ENCODE measurements around the gene CST9. TPM values are rescaled to one million over a fixed set of nuclear protein-coding genes. Genes with fewer than 3 reads are reported as not detected.

CST9 gene
- total and polyA plus RNA-seq, 2 of the 13 experiments (the other 11 are each of a cell fraction or from before 2014, with no cell fraction given), result 0.07 TPM; not detected in 1

- TF ChIP-seq AHDC1 (CRISPR knock-in tag; IDR thresholded peaks at IDR 0.05; ENCODE audit: borderline replicate concordance), result no peak
- peak; percentile 49 for TF ChIP-seq RCOR2 (CRISPR knock-in tag; IDR thresholded peaks at IDR 0.05)
- 0 out of 2 replicates have a peak, but pooled peaks have one; percentile 13 for TF ChIP-seq POLR2AphosphoS2 (IDR thresholded peaks at IDR 0.05; ENCODE audit: low read depth, low read length)
- peak; percentile 84 for TF ChIP-seq PRDM10 (CRISPR knock-in tag; IDR thresholded peaks at IDR 0.05; ENCODE audit: low read depth)
- no peak; the same call in 1 of the 2 replicates for TF ChIP-seq ZNF274 (CRISPR knock-in tag; IDR thresholded peaks at IDR 0.05)
- TF ChIP-seq EP300 (IDR thresholded peaks at IDR 0.05; ENCODE audit: low read depth in 2 of 2, low read length in 2 of 2), result peak; percentile 76 to 80; a peak in 3 of 4 replicates
- TF ChIP-seq EP300 (CRISPR knock-in tag; IDR thresholded peaks at IDR 0.05; ENCODE audit: borderline replicate concordance), result peak; percentile 87
- TF ChIP-seq MLLT10 (CRISPR knock-in tag; IDR thresholded peaks at IDR 0.05), result no peak
- peak; percentile 86 for TF ChIP-seq ZMYM2 (CRISPR knock-in tag; IDR thresholded peaks at IDR 0.05)
- TF ChIP-seq MLX (CRISPR knock-in tag; IDR thresholded peaks at IDR 0.05), result peak; percentile 99
- TF ChIP-seq ZSCAN9 (CRISPR knock-in tag; IDR thresholded peaks at IDR 0.05; ENCODE audit: borderline replicate concordance), result peak; percentile 92
- peak; percentile 85 for TF ChIP-seq BHLHE40 (IDR thresholded peaks at IDR 0.05; ENCODE audit: low read length)
- TF ChIP-seq HOXA9 (CRISPR knock-in tag; IDR thresholded peaks at IDR 0.05; ENCODE audit: borderline replicate concordance), result peak; percentile 76; the same call in 1 of the 2 replicates
- no peak for TF ChIP-seq ZNF432 (CRISPR knock-in tag; IDR thresholded peaks at IDR 0.05; ENCODE audit: borderline replicate concordance)
- peak; percentile 80; the same call in 1 of the 2 replicates for TF ChIP-seq TRIM24 (CRISPR knock-in tag; IDR thresholded peaks at IDR 0.05)
- 0 out of 2 replicates have a peak, but pooled peaks have one; percentile 55 for TF ChIP-seq ZNF879 (CRISPR knock-in tag; IDR thresholded peaks at IDR 0.05)
- no peak for TF ChIP-seq RBFOX2 (IDR thresholded peaks at IDR 0.05; ENCODE audit: low read depth, low read length)
- TF ChIP-seq TFAP4 (IDR thresholded peaks at IDR 0.05; ENCODE audit: borderline replicate concordance, low read depth), result peak; percentile 77; the same call in 1 of the 2 replicates
- TF ChIP-seq KDM3A (CRISPR knock-in tag; IDR thresholded peaks at IDR 0.05; ENCODE audit: low read depth), result peak; percentile 88; the same call in 1 of the 2 replicates
- TF ChIP-seq ARNTL (CRISPR knock-in tag; IDR thresholded peaks at IDR 0.05), result peak; percentile 91
Observed at GRCh38 chr20:23629017-23629541, 23.4 kb upstream of the CST9 start (continued).

All from HepG2 (cell line).